IPS-18a (cell line): Measurements from ENCODE around the gene TMEM145.
"Not testable (repeated sequence)": the region's sequence is repeated elsewhere in the genome, so short reads cannot be mapped to it uniquely, and the experiment has no call there.

ENCODE experiments used
- H3K27ac ChIP-seq: one replicate; pipeline ENCODE4 v1.5.1; 2013; ENCODE audit warnings: low read length
- H3K27me3 ChIP-seq: one replicate; pipeline ENCODE4 v1.6.1; 2013; ENCODE audit warnings: mild to moderate bottlenecking, low read length; ENCODE audit not compliant: control insufficient read depth, insufficient read depth
- H3K36me3 ChIP-seq: one replicate; pipeline ENCODE4 v1.6.1; 2013; ENCODE audit warnings: low read depth, low read length; ENCODE audit not compliant: control insufficient read depth
- H3K4me1 ChIP-seq: one replicate; pipeline ENCODE4 v1.6.1; 2013; ENCODE audit warnings: low read depth, low read length; ENCODE audit not compliant: control insufficient read depth
- H3K4me3 ChIP-seq: one replicate; pipeline ENCODE4 v1.5.1; 2013; ENCODE audit warnings: low read length
- H3K9ac ChIP-seq: one replicate; pipeline ENCODE4 v1.6.1; 2013; ENCODE audit warnings: mild to moderate bottlenecking, low read length, moderate library complexity
- H3K9me3 ChIP-seq: one replicate; pipeline ENCODE4 v1.6.1; 2013; ENCODE audit warnings: low read depth, low read length; ENCODE audit not compliant: control insufficient read depth

TMEM145 gene

DNA sequence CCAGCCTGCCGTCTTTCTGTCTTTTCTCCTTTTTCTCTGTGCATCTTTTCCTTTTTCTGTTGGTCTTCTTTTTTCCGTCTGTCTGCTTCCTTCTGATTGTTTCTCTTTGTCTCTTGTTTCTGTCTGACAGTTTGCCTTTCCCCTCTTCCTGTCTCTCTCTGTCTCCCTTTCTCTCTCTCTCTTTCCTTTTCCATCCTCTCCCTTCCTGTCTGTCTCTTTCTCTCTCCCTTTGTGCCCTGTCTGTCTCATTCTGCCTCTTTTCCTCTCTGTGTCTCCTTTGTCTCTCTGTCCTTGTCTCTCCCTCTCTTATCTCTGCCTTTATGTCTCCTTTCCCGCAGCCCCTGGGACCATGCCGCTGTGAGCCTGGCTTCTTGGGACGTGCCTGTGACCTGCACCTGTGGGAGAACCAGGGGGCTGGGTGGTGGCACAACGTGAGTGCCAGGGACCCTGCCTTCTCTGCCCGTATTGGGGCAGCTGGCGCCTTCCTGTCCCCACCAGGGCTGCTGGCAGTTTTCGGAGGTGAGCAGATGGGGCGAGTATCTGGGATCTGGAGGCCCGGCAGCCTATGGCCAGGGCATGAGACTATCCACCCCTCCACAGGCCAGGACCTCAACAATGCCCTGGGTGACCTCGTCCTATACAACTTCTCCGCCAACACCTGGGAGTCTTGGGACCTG is 21.7 kb downstream of the TMEM145 start:
- H3K4me1 ChIP-seq, result no peaks in the 10 kb centered on the region
- H3K36me3 ChIP-seq, result peaks cover 7% of the 10 kb centered on the region
- H3K9ac ChIP-seq, result no peak overlapping the region
- no peaks in the 10 kb centered on the region for H3K9me3 ChIP-seq
- H3K27me3 ChIP-seq, result no peaks in the 10 kb centered on the region
- H3K4me3 ChIP-seq, result no peak overlapping the region
- H3K27ac ChIP-seq, result no peak overlapping the region

DNA sequence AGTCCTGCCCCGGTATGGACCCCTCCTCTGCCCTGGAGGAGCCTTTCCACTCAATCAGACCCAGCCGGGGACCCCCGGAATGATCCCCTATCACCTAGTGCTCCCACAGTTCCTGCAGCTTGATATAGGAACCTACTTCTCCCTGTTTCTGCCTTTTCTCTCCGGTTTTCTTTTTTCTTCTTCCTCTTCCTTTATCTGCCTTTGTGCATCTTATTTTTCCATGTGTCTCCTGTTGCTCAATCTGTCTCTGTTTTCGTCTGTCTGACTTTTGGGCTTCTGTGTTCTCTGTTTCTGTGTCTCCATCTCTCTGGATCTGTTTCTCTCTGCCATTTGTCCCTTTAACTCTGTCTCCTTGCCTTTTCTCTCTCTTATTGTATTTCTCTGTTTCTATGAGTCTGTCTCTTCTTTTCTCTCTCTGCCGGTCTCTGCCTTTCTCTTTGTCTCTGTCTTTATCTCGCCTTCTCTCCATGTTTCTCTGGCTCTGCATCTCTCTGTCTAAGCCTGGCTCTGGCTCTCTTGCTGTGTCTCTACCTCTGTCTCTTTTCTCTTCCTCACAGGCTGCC is 22.3 kb downstream of the TMEM145 start:
- H3K4me1 ChIP-seq, result no peaks in the 10 kb centered on the region
- H3K36me3 ChIP-seq, result peaks cover 7% of the 10 kb centered on the region
- no peak overlapping the region for H3K27ac ChIP-seq
- no peaks in the 10 kb centered on the region for H3K27me3 ChIP-seq
- H3K4me3 ChIP-seq, result no peak overlapping the region
- no peaks in the 10 kb centered on the region for H3K9me3 ChIP-seq
- no peak overlapping the region for H3K9ac ChIP-seq

DNA sequence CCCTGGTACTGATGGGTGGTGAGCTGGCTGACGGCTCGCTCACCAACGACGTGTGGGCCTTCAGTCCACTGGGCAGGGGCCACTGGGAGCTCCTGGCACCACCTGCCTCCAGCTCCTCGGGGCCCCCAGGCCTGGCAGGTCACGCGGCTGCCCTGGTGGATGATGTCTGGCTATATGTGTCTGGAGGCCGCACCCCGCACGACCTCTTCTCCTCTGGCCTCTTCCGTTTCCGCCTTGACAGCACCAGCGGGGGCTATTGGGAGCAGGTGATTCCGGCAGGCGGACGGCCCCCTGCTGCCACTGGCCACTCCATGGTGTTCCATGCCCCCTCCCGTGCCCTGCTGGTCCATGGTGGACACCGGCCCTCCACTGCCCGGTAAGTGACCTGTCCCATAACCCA is 22.9 kb downstream of the TMEM145 start:
- H3K9me3 ChIP-seq, result no peaks in the 10 kb centered on the region
- no peak overlapping the region for H3K9ac ChIP-seq
- H3K27me3 ChIP-seq, result no peaks in the 10 kb centered on the region
- no peaks in the 10 kb centered on the region for H3K4me1 ChIP-seq
- no peak overlapping the region for H3K27ac ChIP-seq
- H3K36me3 ChIP-seq, result peaks cover 7% of the 10 kb centered on the region
- no peak overlapping the region for H3K4me3 ChIP-seq

DNA sequence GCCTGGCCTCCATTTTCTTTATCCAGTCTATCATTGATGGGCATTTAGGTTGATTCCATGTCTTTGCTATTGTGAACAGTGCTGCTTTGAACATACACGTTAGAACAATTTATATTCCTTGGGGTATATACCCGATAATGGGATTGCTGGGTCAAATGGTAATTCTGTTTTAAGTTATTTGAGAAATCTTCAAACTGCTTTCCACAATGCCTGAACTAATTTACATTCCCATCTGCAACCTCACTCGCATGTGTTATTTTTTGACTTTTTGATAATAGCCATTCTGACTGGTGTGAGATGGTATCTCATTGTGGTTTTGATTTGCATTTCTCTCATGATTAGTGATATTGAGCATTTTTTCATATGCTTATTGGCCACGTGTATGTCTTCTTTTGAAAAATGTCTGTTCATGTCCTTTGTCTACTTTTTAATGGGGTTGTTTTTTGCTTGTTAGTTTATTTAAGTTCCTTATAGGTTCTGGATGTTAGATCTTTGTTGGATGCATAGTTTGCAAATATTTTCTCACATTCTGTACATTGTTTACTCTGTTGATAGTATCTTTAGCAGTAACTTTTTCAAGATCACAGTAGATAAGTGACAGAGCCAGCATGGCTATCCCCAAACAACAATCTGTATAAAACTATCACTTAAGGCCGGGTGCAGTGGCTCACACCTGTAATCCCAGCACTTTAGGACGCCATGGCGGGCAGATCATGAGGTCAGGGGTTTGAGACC is 26.2 kb downstream of the TMEM145 start:
- H3K9me3 ChIP-seq, H3K9ac ChIP-seq, H3K36me3 ChIP-seq, H3K27ac ChIP-seq, H3K27me3 ChIP-seq, H3K4me1 ChIP-seq, H3K4me3 ChIP-seq: not testable (repeated sequence)

DNA sequence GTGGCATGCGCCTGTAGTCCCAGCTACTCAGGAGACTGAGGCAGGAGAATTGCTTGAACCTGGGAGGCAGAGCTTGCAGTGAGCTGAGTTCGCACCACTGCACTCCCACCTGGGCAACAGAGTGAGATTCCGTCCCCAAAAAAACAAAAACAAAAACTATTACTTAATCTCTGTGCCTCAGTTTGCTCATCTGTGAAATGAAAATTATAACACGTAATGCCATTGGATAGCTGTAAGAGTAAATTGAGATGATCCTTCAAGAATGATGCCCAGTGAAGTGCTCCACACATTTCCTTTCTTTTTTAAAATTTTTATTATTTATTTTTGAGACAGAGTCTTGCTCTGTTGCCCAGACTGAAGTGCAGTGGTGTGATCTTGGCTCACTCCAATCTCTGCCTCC is 26.8 kb downstream of the TMEM145 start:
- not testable (repeated sequence) for H3K4me3 ChIP-seq, H3K36me3 ChIP-seq, H3K27ac ChIP-seq, H3K9ac ChIP-seq, H3K27me3 ChIP-seq, H3K9me3 ChIP-seq, H3K4me1 ChIP-seq

DNA sequence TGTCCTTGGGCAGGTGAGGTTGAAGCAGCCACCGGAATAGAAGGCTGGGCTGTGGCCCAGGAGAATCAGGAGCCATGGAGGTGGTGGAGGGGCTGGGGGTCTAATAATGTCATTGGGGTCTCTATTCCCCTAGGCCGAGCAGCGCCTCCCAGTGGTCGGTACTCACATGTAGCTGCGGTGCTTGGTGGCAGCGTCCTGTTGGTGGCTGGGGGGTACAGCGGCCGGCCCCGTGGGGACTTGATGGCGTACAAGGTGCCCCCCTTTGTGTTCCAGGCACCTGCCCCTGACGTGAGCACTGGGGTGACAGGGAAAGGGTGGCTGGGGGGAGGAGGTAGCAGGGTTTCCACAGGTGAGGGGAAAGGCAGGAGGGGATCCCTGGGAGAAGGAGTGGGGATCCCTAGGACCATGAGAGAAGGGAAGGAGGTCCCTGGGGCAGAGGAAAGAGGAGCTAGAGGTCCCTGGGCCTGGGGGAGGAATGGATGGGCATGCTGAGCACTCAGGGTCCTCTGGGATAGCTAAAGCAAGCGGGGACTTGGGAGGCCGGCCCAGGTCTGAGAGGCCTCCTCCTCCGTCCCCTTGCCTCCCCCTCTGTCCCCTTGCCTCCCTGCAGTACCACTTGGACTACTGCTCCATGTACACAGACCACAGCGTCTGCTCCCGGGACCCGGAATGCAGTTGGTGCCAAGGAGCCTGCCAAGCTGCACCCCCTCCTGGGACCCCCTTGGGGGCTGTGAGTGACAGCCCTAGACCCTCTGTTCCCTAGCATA is 30.4 kb downstream of the TMEM145 start:
- Histone ChIP-seq H3K27ac (no peak overlapping the region), H3K4me1 (no peaks in the 10 kb centered on the region), H3K9ac (no peak overlapping the region), H3K4me3 (no peak overlapping the region), H3K27me3 (no peaks in the 10 kb centered on the region), H3K9me3 (no peaks in the 10 kb centered on the region), H3K36me3 (no peaks in the 10 kb centered on the region)

DNA sequence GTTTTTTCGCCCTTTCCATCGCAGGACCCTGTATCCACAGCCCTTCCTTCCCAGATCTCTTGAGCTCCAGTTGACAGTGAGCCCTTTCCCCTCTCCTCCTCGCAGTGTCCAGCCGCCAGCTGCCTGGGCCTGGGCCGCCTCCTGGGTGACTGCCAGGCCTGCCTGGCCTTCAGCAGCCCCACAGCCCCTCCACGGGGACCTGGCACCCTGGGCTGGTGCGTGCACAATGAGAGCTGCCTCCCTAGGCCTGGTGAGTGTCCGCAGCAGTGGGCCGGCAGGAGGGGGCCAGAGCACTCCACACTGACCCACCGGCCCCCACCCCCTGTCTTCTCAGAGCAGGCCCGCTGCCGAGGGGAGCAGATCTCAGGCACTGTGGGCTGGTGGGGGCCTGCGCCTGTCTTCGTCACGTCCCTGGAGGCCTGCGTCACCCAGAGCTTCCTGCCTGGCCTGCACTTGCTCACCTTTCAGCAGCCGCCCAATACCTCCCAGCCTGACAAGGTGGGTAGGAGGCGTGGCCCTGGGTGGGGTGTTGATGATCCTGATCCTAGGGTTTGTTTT is 31.3 kb downstream of the TMEM145 start:
- Histone ChIP-seq H3K9me3 (no peaks in the 10 kb centered on the region), H3K9ac (no peak overlapping the region), H3K27ac (no peak overlapping the region), H3K36me3 (no peaks in the 10 kb centered on the region), H3K4me3 (no peak overlapping the region), H3K4me1 (no peaks in the 10 kb centered on the region), H3K27me3 (no peaks in the 10 kb centered on the region)

DNA sequence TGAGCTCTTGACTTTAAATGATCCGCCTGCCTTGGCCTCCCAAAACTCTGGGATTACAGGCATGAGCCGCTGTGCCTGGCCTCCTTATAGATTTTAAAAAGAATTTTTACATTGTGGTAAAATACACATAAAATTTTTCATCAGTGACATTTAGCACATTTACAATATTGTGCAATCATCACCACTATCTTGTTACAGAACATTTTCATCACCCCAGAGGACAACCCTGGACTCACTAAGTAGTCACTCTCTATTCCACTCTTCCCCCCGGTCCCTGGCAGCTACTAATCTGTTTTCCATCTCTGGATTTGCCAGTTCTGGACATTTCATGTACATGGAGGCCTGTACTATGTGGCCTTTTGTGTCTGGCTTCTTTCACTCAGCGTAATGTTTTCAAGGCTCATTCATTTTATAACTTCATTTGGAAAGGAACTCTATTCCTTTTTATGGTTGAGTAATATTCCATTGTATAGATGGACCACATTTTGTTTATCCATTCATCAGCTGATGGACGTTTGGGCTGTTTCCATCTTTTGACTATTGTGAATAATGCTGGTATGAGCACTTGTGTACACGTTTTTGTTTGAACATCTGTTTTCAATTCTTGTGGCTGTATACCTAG is 32.2 kb downstream of the TMEM145 start:
- Histone ChIP-seq H3K27me3 (no peaks in the 10 kb centered on the region), H3K9ac (no peak overlapping the region), H3K4me3 (no peak overlapping the region), H3K27ac (no peak overlapping the region), H3K36me3 (no peaks in the 10 kb centered on the region), H3K4me1 (no peaks in the 10 kb centered on the region), H3K9me3 (no peaks in the 10 kb centered on the region)

DNA sequence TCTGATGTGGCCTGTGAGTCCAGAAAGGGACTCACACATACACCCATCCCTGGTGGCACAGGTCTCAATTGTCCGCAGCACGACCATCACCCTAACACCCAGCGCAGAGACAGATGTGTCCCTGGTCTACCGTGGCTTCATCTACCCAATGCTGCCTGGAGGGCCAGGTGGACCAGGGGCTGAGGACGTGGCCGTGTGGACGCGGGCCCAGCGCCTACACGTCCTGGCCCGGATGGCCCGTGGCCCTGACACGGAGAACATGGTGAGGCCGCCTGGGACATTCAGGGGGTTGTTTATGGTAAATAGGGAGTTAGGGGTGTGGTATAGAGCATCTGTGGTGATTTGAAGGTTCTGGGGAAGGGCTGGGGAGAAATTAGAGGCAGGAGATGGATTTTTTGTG is 35.1 kb downstream of the TMEM145 start:
- Histone ChIP-seq H3K9ac (no peak overlapping the region), H3K36me3 (peaks cover 3% of the 10 kb centered on the region), H3K27ac (no peak overlapping the region), H3K4me1 (no peaks in the 10 kb centered on the region), H3K4me3 (no peak overlapping the region), H3K9me3 (no peaks in the 10 kb centered on the region), H3K27me3 (no peaks in the 10 kb centered on the region)

DNA sequence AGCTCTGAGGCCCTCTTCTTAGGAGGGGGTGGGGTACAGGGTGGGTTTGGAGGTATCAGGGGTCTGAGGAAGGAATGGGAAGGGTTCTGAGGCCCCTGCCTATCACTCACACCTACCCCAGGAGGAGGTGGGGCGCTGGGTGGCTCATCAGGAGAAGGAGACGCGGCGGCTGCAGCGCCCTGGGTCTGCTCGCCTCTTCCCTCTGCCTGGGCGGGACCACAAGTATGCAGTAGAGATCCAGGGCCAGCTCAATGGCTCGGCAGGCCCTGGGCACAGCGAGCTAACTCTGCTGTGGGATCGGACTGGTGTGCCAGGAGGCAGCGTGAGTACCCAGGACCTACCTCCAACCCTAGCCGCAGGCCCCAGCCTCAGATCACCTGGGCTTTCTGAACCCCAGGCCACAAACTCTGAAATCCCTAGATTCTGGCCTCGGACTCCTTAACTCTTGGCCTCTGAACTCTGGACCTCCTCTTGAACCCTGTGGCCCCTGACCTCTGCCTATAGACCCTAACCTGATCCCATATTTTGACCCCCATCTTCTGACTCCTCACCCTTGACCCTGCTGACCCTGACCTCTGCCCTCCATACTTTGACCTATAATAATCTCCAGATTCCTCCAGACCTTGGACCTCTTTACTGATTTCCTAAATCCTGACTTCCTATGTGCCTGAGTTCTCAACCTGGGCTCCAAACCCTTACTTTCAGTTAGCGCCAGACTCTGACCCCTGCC is 36.4 kb downstream of the TMEM145 start:
- H3K4me3 ChIP-seq, result no peak overlapping the region
- H3K4me1 ChIP-seq, result no peaks in the 10 kb centered on the region
- H3K27ac ChIP-seq, result no peak overlapping the region
- no peaks in the 10 kb centered on the region for H3K27me3 ChIP-seq
- H3K9ac ChIP-seq, result no peak overlapping the region
- H3K9me3 ChIP-seq, result no peaks in the 10 kb centered on the region
- H3K36me3 ChIP-seq, result peaks cover 3% of the 10 kb centered on the region
